Panc1 (cell line): Measurements from ENCODE around the gene ZDHHC14. TPM values are rescaled to one million over a fixed set of nuclear protein-coding genes. Genes with fewer than 3 reads are reported as not detected.

Experiments
- ATAC-seq: fragments of 200-7000 bp; cut with Tn5 transposase; 2 replicates; pipeline ENCODE4 v1.9.1; 2020; ENCODE audit warnings: mild to moderate bottlenecking, moderate library complexity
- BruUV-seq: library from RNA; stranded (reverse); fragments of 400-500 nt; replicated peaks from 2 replicates; lab custom pipeline; 2021; lab: Mats Ljungman, UMichigan
- CTCF ChIA-PET: fragments of 300-600 bp; sonication (Branson Sonifier 250); formaldehyde crosslinking; loops from one replicate; lab custom pipeline; 2022; ENCODE audit warnings: antibody characterized with exemption; lab: Charles Lee
- POLR2A ChIA-PET: fragments of 300-600 bp; sonication (Branson Sonifier 250); formaldehyde crosslinking; loops from one replicate; lab custom pipeline; 2022; ENCODE audit warnings: antibody characterized with exemption; lab: Charles Lee
- DNase-seq: peaks from one replicate; pipeline ENCODE4 v3.0.0-alpha.2; 2010; ENCODE audit warnings: low read depth, low spot score
- H3K27ac ChIP-seq: 2 replicates; pipeline ENCODE4 v1.5.1; 2011; ENCODE audit warnings: mild to moderate bottlenecking, low read length, inconsistent platforms
- H3K27me3 ChIP-seq: fragments of 200-500 bp; sonication (Bioruptor generic); 2 replicates; pipeline ENCODE4 v1.6.0; 2014; ENCODE audit warnings: low read length, inconsistent platforms; ENCODE audit not compliant: control insufficient read depth, insufficient read depth
- H3K36me3 ChIP-seq: fragments of 200-500 bp; sonication (Bioruptor generic); 2 replicates; pipeline ENCODE4 v1.5.1; 2014; ENCODE audit warnings: inconsistent platforms, mild to moderate bottlenecking, low read length, moderate library complexity; ENCODE audit not compliant: control insufficient read depth, insufficient read depth
- H3K4me1 ChIP-seq: 2 replicates; pipeline ENCODE4 v1.5.1; 2011; ENCODE audit warnings: inconsistent platforms, mild to moderate bottlenecking, low read length, moderate library complexity; ENCODE audit not compliant: control insufficient read depth, insufficient read depth
- H3K4me3 ChIP-seq, 2 experiments: 2 replicates each; pipeline ENCODE4 v1.5.1; 2011 to 2012; ENCODE audit warnings: low read depth in 2 of 2, low read length in 2 of 2, mild to moderate bottlenecking in 2 of 2, inconsistent platforms in 1 of 2, moderate library complexity in 1 of 2
- H3K9me3 ChIP-seq: fragments of 200-500 bp; sonication (Bioruptor generic); 2 replicates; pipeline ENCODE4 v1.5.1; 2014; ENCODE audit warnings: low read depth, mild to moderate bottlenecking, inconsistent platforms, low read length, moderate library complexity; ENCODE audit not compliant: control insufficient read depth, insufficient read depth
- POLR2AphosphoS5 ChIP-seq: IDR thresholded peaks from 2 replicates; pipeline ENCODE4 v1.6.1; 2012; ENCODE audit warnings: mild to moderate bottlenecking, low read depth, low read length, moderate library complexity
- SIN3A ChIP-seq: IDR thresholded peaks from 2 replicates; pipeline ENCODE4 v1.6.1; 2012; ENCODE audit warnings: low read depth, mild to moderate bottlenecking, low read length, moderate library complexity, borderline replicate concordance; ENCODE audit not compliant: insufficient read depth
- TCF7L2 ChIP-seq: IDR thresholded peaks from 2 replicates; pipeline ENCODE4 v1.6.1; 2011; ENCODE audit warnings: mild to moderate bottlenecking, low read depth, low read length, inconsistent platforms
- in situ Hi-C: cut with HindIII; loops from 2 replicates; pipeline ENCODE4 v1.10.0; 2016; ENCODE audit warnings: low sequenced_read_pairs, low pct_unique_long_range_greater_than_20kb
- intact Hi-C: fragments of 100-400 bp; cut with micrococcal nuclease; formaldehyde crosslinking; loops from one replicate; pipeline ENCODE4 v1.10.0; 2022; ENCODE audit not compliant: unreplicated experiment
- total RNA-seq: library from RNA; stranded (reverse); gene quantifications from one replicate; pipeline ENCODE4 v1.2.1, GENCODE V29; 2021; ENCODE audit not compliant: unreplicated experiment
- TF ChIP-seq, protein P1 (sequence below), 2 experiments: IDR thresholded peaks; 2 replicates each; pipeline ENCODE4 v1.6.1; 2011 to 2012; ENCODE audit warnings: low read depth in 2 of 2, control low read depth in 1 of 2, low read length in 1 of 2, mild to moderate bottlenecking in 1 of 2, moderate library complexity in 1 of 2; ENCODE audit not compliant: insufficient read depth in 1 of 2
- TF ChIP-seq, protein P2 (sequence below): fragments of 450-650 bp; IDR thresholded peaks from 2 replicates; pipeline ENCODE4 v1.5.1; 2017; ENCODE audit warnings: mild to moderate bottlenecking

The ZDHHC14 gene
- total RNA-seq, 1 experiment from 2014 or later = 19.9 TPM

DNA sequence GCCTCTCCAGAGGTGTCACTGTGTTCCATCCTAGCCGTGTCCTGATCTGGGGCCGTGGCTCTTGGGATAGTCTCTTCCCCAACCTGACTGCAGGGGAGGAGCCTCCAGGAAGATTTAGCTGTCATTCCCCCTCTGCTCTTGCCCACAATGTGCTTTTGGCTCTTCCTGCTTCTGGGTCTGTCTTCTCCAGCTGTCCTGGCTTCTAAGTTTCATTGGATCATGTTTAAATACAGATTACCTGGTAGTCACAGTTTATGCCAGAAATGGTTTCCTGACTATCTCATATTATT is 139.1 kb downstream of the ZDHHC14 start:
- Histone ChIP-seq H3K4me1 (peaks cover 4% of the 10 kb centered on the region), H3K9me3 (no peaks in the 10 kb centered on the region), H3K4me3 (no peak overlapping the region), H3K27ac (no peak overlapping the region), H3K27me3 (no peaks in the 10 kb centered on the region), H3K36me3 (no peaks in the 10 kb centered on the region)
- ATAC-seq (no peak), DNase-seq (no peak)
- in situ Hi-C loops = no loop called here
- BruUV-seq = no TSS peak
- CTCF ChIA-PET = no interaction called here
- POLR2A ChIA-PET = no interaction called here
- TF ChIP-seq, protein P1, sequence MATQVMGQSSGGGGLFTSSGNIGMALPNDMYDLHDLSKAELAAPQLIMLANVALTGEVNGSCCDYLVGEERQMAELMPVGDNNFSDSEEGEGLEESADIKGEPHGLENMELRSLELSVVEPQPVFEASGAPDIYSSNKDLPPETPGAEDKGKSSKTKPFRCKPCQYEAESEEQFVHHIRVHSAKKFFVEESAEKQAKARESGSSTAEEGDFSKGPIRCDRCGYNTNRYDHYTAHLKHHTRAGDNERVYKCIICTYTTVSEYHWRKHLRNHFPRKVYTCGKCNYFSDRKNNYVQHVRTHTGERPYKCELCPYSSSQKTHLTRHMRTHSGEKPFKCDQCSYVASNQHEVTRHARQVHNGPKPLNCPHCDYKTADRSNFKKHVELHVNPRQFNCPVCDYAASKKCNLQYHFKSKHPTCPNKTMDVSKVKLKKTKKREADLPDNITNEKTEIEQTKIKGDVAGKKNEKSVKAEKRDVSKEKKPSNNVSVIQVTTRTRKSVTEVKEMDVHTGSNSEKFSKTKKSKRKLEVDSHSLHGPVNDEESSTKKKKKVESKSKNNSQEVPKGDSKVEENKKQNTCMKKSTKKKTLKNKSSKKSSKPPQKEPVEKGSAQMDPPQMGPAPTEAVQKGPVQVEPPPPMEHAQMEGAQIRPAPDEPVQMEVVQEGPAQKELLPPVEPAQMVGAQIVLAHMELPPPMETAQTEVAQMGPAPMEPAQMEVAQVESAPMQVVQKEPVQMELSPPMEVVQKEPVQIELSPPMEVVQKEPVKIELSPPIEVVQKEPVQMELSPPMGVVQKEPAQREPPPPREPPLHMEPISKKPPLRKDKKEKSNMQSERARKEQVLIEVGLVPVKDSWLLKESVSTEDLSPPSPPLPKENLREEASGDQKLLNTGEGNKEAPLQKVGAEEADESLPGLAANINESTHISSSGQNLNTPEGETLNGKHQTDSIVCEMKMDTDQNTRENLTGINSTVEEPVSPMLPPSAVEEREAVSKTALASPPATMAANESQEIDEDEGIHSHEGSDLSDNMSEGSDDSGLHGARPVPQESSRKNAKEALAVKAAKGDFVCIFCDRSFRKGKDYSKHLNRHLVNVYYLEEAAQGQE (IDR thresholded peaks at IDR 0.05; ENCODE audit: insufficient read depth in 1 of 2, low read depth in 2 of 2, low read length in 1 of 2) = no peak
- TF ChIP-seq TCF7L2 (no peak), SIN3A (no peak), POLR2AphosphoS5 (no peak)
- TF ChIP-seq, protein P2, sequence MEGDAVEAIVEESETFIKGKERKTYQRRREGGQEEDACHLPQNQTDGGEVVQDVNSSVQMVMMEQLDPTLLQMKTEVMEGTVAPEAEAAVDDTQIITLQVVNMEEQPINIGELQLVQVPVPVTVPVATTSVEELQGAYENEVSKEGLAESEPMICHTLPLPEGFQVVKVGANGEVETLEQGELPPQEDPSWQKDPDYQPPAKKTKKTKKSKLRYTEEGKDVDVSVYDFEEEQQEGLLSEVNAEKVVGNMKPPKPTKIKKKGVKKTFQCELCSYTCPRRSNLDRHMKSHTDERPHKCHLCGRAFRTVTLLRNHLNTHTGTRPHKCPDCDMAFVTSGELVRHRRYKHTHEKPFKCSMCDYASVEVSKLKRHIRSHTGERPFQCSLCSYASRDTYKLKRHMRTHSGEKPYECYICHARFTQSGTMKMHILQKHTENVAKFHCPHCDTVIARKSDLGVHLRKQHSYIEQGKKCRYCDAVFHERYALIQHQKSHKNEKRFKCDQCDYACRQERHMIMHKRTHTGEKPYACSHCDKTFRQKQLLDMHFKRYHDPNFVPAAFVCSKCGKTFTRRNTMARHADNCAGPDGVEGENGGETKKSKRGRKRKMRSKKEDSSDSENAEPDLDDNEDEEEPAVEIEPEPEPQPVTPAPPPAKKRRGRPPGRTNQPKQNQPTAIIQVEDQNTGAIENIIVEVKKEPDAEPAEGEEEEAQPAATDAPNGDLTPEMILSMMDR = no peak
- intact Hi-C loops = no loop called here

DNA sequence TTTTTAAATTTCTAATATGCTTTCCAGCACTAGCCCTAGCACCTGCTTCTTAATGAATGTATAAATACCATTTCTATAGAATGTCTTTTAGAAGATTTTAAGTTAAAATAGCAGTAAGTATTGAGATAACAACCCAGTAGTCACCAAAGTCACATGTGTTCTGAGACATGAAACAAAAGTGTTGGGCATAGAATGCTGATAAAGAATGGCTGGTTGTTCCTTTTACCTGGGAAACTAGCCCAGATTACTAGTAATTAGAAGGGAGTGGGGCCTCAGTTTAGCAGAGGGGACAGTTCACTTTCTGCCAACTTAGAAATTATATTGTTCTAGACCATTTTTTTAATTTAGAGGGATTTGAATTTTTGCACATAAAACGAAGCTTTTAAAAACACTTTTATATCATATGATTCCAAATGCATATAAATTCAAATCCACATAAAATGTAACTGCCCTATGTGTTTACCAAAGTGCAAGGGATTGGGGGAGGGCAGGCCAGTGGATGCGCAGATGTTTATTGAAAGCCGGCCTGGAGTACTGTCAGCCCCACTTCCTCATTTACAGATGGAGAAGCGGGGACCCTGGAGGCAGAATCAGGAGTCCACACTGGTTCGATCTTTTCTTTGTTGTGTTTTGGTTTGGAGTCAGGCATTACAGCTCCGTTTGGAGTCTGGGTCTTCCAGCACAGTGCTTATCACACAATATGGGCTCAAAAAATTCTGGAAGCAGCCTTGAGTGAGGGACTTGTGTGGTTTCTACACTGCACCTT is 139.8 kb downstream of the ZDHHC14 start:
- ATAC-seq (no peak), DNase-seq (no peak)
- Histone ChIP-seq H3K4me3 (no peak overlapping the region), H3K36me3 (no peaks in the 10 kb centered on the region), H3K9me3 (no peaks in the 10 kb centered on the region), H3K4me1 (0 out of 2 replicates have a peak, but pooled peaks cover 2% of the 10 kb centered on the region), H3K27ac (no peak overlapping the region), H3K27me3 (no peaks in the 10 kb centered on the region)
- in situ Hi-C loops (no loop called here), intact Hi-C loops (no loop called here)
- TF ChIP-seq, protein P1 (IDR thresholded peaks at IDR 0.05; ENCODE audit: insufficient read depth in 1 of 2, low read depth in 2 of 2, low read length in 1 of 2) = no peak
- TF ChIP-seq POLR2AphosphoS5 (no peak), TCF7L2 (no peak), SIN3A (no peak)
- TF ChIP-seq, protein P2 = no peak
- ChIA-PET POLR2A (no interaction called here), CTCF (no interaction called here)
- no TSS peak for BruUV-seq
